Nephron progenitor cell (in vitro differentiated cells): ENCODE measurements around the gene PIK3CB.
"Not testable (repeated sequence)": the region's sequence is repeated elsewhere in the genome, so short reads cannot be mapped to it uniquely, and the experiment has no call there.

Source experiments
- DNase-seq: peaks from one replicate; pipeline ENCODE4 v3.0.0; 2021
- H3K27ac Mint-ChIP-seq: 2 replicates; pipeline ENCODE4 v1.8.0; 2021; ENCODE audit warnings: mild to moderate bottlenecking, moderate library complexity, mixed read lengths
- H3K27me3 Mint-ChIP-seq: 2 replicates; pipeline ENCODE4 v1.8.0; 2021; ENCODE audit warnings: mild to moderate bottlenecking, low read depth, mixed read lengths; ENCODE audit not compliant: poor library complexity
- H3K36me3 Mint-ChIP-seq: 2 replicates; pipeline ENCODE4 v1.8.0; 2021; ENCODE audit warnings: low read depth, mixed read lengths
- H3K4me1 Mint-ChIP-seq: 2 replicates; pipeline ENCODE4 v1.8.0; 2021; ENCODE audit warnings: mixed read lengths
- H3K4me3 Mint-ChIP-seq: 2 replicates; pipeline ENCODE4 v1.8.0; 2021; ENCODE audit warnings: mild to moderate bottlenecking, moderate library complexity, mixed read lengths
- H3K9me3 Mint-ChIP-seq: 2 replicates; pipeline ENCODE4 v1.8.0; 2021; ENCODE audit warnings: mild to moderate bottlenecking, moderate library complexity, mixed read lengths
- CTCF ChIP-seq: fragments of 200-600 bp; sonication (generic); IDR thresholded peaks from 2 replicates; pipeline ENCODE4 v1.5.0; 2021; ENCODE audit warnings: antibody characterized with exemption

PIK3CB gene

DNA sequence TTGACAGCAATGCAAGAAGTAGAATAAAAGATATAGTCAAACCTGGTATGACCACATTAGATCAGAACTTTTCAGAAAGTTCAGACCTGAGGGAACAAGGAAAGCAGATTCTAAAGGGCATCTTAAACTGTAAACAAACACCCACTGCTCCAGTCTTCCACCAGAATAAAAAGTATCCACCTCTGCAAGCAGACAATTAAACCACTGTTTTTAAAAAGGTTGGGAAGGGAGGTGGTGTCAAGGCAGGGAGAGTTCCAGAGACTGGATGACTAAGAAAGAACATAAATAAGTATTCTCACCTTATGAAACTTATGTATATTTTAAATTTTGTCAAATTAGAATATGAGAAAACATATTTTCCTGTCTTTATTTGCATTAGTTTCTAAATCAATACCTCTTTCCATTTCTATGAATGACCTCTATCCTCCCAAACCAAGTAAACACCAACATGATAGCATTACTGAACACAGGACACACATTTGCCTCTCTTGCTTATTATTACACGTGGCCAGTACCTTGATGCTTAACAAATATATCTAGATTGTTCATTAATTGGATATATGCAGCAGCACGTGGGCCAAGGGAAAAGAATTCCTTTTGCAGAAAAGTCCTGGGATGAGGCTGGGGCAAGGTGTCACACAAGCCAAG, 31.6 kb downstream of the PIK3CB start:
- TF ChIP-seq CTCF: no peak
- Mint-ChIP-seq H3K9me3 (no peaks in the 10 kb centered on the region), H3K4me1 (no peaks in the 10 kb centered on the region), H3K4me3 (no peak overlapping the region), H3K27me3 (no peaks in the 10 kb centered on the region), H3K36me3 (peaks cover 17% of the 10 kb centered on the region), H3K27ac (no peak overlapping the region)
- no peak for DNase-seq

DNA sequence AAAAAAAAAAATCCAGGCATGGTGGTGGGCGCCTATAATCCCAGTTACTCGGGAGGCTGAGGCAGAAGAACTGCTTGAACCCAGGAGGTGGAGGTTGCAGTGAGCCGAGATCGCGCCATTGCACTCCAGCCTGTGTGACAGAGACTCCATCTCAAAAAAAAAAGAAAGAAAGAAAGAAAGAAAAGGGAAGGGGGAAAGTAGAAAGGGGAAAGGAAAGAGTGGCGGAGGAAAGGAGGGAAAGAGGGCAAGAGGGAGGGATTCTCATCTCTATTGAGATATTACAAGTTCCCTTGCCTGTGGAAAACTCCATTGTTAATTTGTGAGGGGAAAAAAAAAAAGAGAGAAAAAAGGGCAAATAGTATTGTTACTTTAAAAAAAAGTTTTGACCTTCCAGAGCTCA, 32.5 kb downstream of the PIK3CB start:
- not testable (repeated sequence) for H3K9me3 Mint-ChIP-seq, H3K4me3 Mint-ChIP-seq, H3K27me3 Mint-ChIP-seq, H3K27ac Mint-ChIP-seq, DNase-seq, H3K4me1 Mint-ChIP-seq
- H3K36me3 Mint-ChIP-seq: peaks cover 17% of the 10 kb centered on the region

- Mint-ChIP-seq H3K4me1 (no peaks in the 10 kb centered on the region), H3K27ac (no peak overlapping the region), H3K9me3 (no peaks in the 10 kb centered on the region), H3K27me3 (no peaks in the 10 kb centered on the region), H3K36me3 (peaks cover 19% of the 10 kb centered on the region), H3K4me3 (no peak overlapping the region)
- no peak for TF ChIP-seq CTCF
- DNase-seq: no peak
Measured at GRCh38 chr3:138801792-138802191, 32.9 kb downstream of the PIK3CB start.

- no peak overlapping the region for H3K27ac Mint-ChIP-seq
- no peaks in the 10 kb centered on the region for H3K9me3 Mint-ChIP-seq
- H3K4me1 Mint-ChIP-seq: no peaks in the 10 kb centered on the region
- H3K27me3 Mint-ChIP-seq: no peaks in the 10 kb centered on the region
- H3K36me3 Mint-ChIP-seq: peaks cover 12% of the 10 kb centered on the region
- no peak for TF ChIP-seq CTCF
- no peak for DNase-seq
- H3K4me3 Mint-ChIP-seq: no peak overlapping the region
Measured at GRCh38 chr3:138800248-138800647, 34.5 kb downstream of the PIK3CB start.

GRCh38 chr3:138799822-138800221, 34.9 kb downstream of the PIK3CB start:
- no peak for DNase-seq
- Mint-ChIP-seq H3K4me3 (no peak overlapping the region), H3K36me3 (peaks cover 12% of the 10 kb centered on the region), H3K9me3 (no peaks in the 10 kb centered on the region), H3K4me1 (no peaks in the 10 kb centered on the region), H3K27me3 (no peaks in the 10 kb centered on the region), H3K27ac (no peak overlapping the region)
- TF ChIP-seq CTCF: no peak

DNA sequence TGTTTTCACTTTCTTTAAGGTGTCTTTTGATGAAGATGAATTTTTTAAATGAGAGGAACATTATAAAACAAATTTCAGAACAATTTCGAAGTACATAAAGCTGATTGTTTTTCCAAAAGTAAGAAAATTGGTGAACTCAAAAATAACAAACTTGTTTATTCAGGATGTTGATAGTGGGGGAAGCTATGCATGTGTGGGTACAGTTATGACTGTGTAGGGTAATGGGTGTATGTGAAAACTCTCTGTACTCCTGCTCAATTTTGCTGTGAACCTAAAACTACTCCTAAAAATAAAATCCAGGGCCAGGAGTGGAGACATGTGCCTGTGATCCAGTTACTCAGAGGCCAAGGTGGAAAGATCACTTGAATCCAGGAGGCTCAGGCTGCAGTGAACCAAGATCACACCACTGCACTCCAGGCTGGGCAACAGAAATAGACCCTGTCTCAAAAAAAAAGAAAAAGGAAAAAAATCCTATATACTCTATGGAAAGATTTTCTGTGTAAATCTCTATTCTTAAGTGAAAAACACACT, 37.2 kb downstream of the PIK3CB start:
- no peak for TF ChIP-seq CTCF

More for the DNA sequence above, 37.2 kb downstream of the PIK3CB start:
- no peak for DNase-seq
- peak overlapping the region; percentile 28 for H3K27ac Mint-ChIP-seq
- H3K27me3 Mint-ChIP-seq: no peaks in the 10 kb centered on the region
- H3K4me1 Mint-ChIP-seq: no peaks in the 10 kb centered on the region
- H3K9me3 Mint-ChIP-seq: no peaks in the 10 kb centered on the region
- H3K36me3 Mint-ChIP-seq: peaks cover 34% of the 10 kb centered on the region
- H3K4me3 Mint-ChIP-seq: no peak overlapping the region
